KMS-11 (cell line): Measurements from ENCODE around the gene KRT32.

Source experiments
- H2AFZ ChIP-seq: fragments of 200-600 bp; sonication (generic); 2 replicates; pipeline ENCODE4 v1.6.1; 2016; ENCODE audit warnings: antibody characterized with exemption, mixed run types, low read depth
- H3K27ac ChIP-seq: fragments of 200-600 bp; sonication (generic); 2 replicates; pipeline ENCODE4 v1.6.1; 2016; ENCODE audit warnings: mild to moderate bottlenecking, mixed run types
- H3K27me3 ChIP-seq: fragments of 200-600 bp; sonication (generic); 2 replicates; pipeline ENCODE4 v1.6.1; 2017; ENCODE audit warnings: mild to moderate bottlenecking, low read depth, mixed run types, moderate library complexity; ENCODE audit not compliant: insufficient read depth
- H3K36me3 ChIP-seq: fragments of 200-600 bp; sonication (generic); 2 replicates; pipeline ENCODE4 v1.6.1; 2017; ENCODE audit warnings: mild to moderate bottlenecking, mixed run types; ENCODE audit not compliant: insufficient read depth
- H3K4me1 ChIP-seq: fragments of 200-600 bp; sonication (generic); 2 replicates; pipeline ENCODE4 v1.6.1; 2016; ENCODE audit warnings: mild to moderate bottlenecking, low read depth, mixed run types; ENCODE audit not compliant: poor library complexity, severe bottlenecking
- H3K4me2 ChIP-seq: fragments of 200-600 bp; sonication (generic); 2 replicates; pipeline ENCODE4 v1.7.0; 2016; ENCODE audit warnings: mild to moderate bottlenecking, mixed run types
- H3K4me3 ChIP-seq: fragments of 200-600 bp; sonication (generic); IDR thresholded peaks from 2 replicates; pipeline ENCODE4 v1.6.1; 2017; ENCODE audit warnings: low read depth, low read length, mixed read lengths; ENCODE audit not compliant: insufficient read depth
- H3K79me2 ChIP-seq: fragments of 200-600 bp; sonication (generic); 2 replicates; pipeline ENCODE4 v1.6.1; 2016; ENCODE audit warnings: low read depth, mixed run types; ENCODE audit not compliant: insufficient read depth
- H3K9ac ChIP-seq: fragments of 200-600 bp; sonication (generic); 2 replicates; pipeline ENCODE4 v1.6.1; 2016; ENCODE audit warnings: mild to moderate bottlenecking, mixed run types
- H4K20me1 ChIP-seq: fragments of 200-600 bp; sonication (generic); 2 replicates; pipeline ENCODE4 v1.6.1; 2016; ENCODE audit warnings: mild to moderate bottlenecking, mixed run types; ENCODE audit not compliant: insufficient read depth
- TF ChIP-seq, protein P1 (sequence below): fragments of 200-600 bp; sonication (generic); conservative IDR thresholded peaks from 2 replicates; pipeline ENCODE4 v1.6.1; 2017; ENCODE audit warnings: low read depth, mild to moderate bottlenecking, antibody characterized with exemption, low read length, moderate library complexity, mixed read lengths

The KRT32 gene

DNA sequence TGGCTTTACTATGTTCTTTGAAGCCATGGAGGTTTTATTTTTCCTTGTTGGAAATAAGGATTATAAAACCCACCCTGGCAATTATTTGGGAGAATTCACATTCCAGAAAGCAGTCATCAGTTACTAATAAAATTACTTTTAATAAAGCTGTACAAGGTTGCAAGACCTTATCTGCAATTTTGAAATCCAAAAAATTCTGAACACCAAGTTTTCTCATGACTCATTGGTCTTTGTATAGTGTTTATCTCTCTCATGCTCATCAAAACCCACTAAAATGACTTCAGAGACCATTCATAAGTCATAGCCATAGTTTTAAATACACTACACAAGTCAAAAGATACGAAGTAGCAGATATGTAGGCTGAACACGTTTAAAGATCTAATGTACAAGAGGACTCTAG is 20.4 kb downstream of the KRT32 start:
- no peak overlapping the region for H3K9ac ChIP-seq
- no peaks in the 10 kb centered on the region for H3K79me2 ChIP-seq
- no peaks in the 10 kb centered on the region for H3K27me3 ChIP-seq
- no peaks in the 10 kb centered on the region for H4K20me1 ChIP-seq
- no peaks in the 10 kb centered on the region for H3K4me1 ChIP-seq
- H3K27ac ChIP-seq: no peak overlapping the region
- no peak overlapping the region for H3K4me2 ChIP-seq
- no peaks in the 10 kb centered on the region for H3K36me3 ChIP-seq
- no peak overlapping the region for H2AFZ ChIP-seq
- H3K4me3 ChIP-seq: no peak overlapping the region
- TF ChIP-seq, protein P1, sequence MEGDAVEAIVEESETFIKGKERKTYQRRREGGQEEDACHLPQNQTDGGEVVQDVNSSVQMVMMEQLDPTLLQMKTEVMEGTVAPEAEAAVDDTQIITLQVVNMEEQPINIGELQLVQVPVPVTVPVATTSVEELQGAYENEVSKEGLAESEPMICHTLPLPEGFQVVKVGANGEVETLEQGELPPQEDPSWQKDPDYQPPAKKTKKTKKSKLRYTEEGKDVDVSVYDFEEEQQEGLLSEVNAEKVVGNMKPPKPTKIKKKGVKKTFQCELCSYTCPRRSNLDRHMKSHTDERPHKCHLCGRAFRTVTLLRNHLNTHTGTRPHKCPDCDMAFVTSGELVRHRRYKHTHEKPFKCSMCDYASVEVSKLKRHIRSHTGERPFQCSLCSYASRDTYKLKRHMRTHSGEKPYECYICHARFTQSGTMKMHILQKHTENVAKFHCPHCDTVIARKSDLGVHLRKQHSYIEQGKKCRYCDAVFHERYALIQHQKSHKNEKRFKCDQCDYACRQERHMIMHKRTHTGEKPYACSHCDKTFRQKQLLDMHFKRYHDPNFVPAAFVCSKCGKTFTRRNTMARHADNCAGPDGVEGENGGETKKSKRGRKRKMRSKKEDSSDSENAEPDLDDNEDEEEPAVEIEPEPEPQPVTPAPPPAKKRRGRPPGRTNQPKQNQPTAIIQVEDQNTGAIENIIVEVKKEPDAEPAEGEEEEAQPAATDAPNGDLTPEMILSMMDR: no peak

DNA sequence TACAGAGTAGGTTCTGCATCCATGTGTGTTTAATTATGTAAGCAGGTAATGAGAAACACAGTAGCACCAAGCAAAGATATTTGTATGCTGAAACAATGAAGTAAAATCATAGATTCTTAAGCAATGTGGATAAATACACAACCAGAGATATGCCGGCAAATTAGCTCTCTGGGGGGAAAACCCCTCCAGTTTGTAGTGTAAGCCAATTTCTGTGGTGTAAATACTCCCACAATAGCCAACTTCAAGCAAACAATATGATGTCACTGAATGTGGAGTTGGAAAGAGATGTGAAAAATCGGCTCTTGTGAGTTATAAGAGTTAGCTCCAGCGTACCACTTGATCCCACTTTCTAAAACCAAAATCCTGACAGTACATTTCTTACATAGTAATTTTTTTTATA is 22.5 kb downstream of the KRT32 start:
- H3K4me2 ChIP-seq: no peak overlapping the region
- H3K4me3 ChIP-seq: no peak overlapping the region
- H3K79me2 ChIP-seq: no peaks in the 10 kb centered on the region
- H2AFZ ChIP-seq: no peak overlapping the region
- H3K27me3 ChIP-seq: no peaks in the 10 kb centered on the region
- TF ChIP-seq, protein P1: no peak
- H3K27ac ChIP-seq: no peak overlapping the region
- no peaks in the 10 kb centered on the region for H4K20me1 ChIP-seq
- H3K9ac ChIP-seq: no peak overlapping the region
- no peaks in the 10 kb centered on the region for H3K36me3 ChIP-seq
- H3K4me1 ChIP-seq: no peaks in the 10 kb centered on the region

DNA sequence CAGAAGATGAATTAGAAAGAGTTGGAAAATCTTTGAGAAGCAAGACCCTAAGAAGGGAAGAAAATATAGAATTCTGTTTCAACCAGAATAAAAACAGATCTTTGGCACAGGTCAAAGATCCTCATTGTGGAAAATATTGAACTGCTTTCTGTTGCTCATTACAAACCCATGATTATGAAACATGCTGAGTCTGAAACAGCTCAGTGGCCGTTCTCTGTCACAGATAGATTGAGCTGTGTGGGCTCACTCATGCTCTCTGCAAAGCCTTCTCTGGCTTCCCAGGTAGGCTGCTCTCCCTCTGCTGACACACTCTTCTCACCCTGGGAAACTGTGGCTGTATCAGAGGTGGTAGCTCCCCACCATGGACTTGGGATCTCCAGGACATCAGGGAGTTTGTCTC is 23.0 kb downstream of the KRT32 start:
- no peak overlapping the region for H3K4me2 ChIP-seq
- H3K4me1 ChIP-seq: no peaks in the 10 kb centered on the region

DNA sequence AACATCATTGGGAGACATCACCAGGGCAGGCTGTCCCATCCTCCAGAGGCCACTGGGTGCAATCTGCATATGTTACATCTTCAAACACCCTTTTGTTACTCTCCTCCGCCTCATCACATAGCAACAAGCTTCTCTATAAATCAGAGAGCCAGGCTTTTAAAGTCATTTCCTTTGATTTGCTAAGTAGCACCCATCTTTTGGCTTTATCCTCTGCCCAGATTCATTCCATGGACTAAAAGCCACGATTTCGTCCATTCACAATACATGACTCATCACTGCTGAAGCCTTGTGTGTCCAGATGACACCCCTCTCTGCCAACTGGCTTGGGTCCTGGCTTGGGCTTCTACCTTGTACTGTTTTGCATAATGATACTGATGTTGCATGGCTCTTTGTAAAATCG is 24.4 kb downstream of the KRT32 start:
- no peak overlapping the region for H2AFZ ChIP-seq
- H3K27me3 ChIP-seq: no peaks in the 10 kb centered on the region
- H3K27ac ChIP-seq: no peak overlapping the region
- H3K4me1 ChIP-seq: no peaks in the 10 kb centered on the region
- H4K20me1 ChIP-seq: no peaks in the 10 kb centered on the region
- H3K79me2 ChIP-seq: no peaks in the 10 kb centered on the region
- TF ChIP-seq, protein P1: no peak
- no peak overlapping the region for H3K4me2 ChIP-seq
- H3K4me3 ChIP-seq: no peak overlapping the region
- no peaks in the 10 kb centered on the region for H3K36me3 ChIP-seq
- H3K9ac ChIP-seq: no peak overlapping the region

More for the DNA sequence above, 23.0 kb downstream of the KRT32 start:
- no peaks in the 10 kb centered on the region for H3K79me2 ChIP-seq
- no peak overlapping the region for H2AFZ ChIP-seq
- H4K20me1 ChIP-seq: no peaks in the 10 kb centered on the region
- H3K27ac ChIP-seq: no peak overlapping the region
- no peaks in the 10 kb centered on the region for H3K36me3 ChIP-seq
- TF ChIP-seq, protein P1: no peak
- H3K9ac ChIP-seq: no peak overlapping the region
- H3K4me3 ChIP-seq: no peak overlapping the region
- H3K27me3 ChIP-seq: no peaks in the 10 kb centered on the region
